Renal cortex interstitium (tissue), 15 donors: ENCODE data around the gene CCDC90B. TPM values are rescaled to one million over a fixed set of nuclear protein-coding genes. Genes with fewer than 3 reads are reported as not detected.
"Not testable (repeated sequence)": the region's sequence is repeated elsewhere in the genome, so short reads cannot be mapped to it uniquely, and the experiment has no call there.

Source experiments
- DNase-seq, 11 donors: peaks; one replicate each; pipeline ENCODE4 v3.0.0-alpha.2; 2013; ENCODE audit warnings: low read depth in 9 of 11, low spot score in 4 of 11; ENCODE audit errors: extremely low read depth in 1 of 11
- long read RNA-seq, 16 experiments: transcript quantifications; one replicate each; lab custom pipeline, GENCODE V29; 2026
- polyA plus RNA-seq, 3 donors: library from polyadenylated mRNA; unstranded; fragments of 120-200 nt; gene quantifications; one replicate each; pipeline ENCODE4 v1.2.1, GENCODE V29; 2013; ENCODE audit not compliant: insufficient read length in 3 of 3

The CCDC90B gene, protein sequence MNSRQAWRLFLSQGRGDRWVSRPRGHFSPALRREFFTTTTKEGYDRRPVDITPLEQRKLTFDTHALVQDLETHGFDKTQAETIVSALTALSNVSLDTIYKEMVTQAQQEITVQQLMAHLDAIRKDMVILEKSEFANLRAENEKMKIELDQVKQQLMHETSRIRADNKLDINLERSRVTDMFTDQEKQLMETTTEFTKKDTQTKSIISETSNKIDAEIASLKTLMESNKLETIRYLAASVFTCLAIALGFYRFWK
- polyA plus RNA-seq, result 100 to 1,000 TPM in 1 of 3 donors, 10 to 100 TPM in 2; 75.0 to 107 (median 80.9) TPM
- long read RNA-seq, donor 1, full-length matches to known transcripts, result 21 of 21 reads
- long read RNA-seq, donor 1, partial matches to known transcripts, result 0 of 21 reads
- long read RNA-seq, donor 1, other reads (novel, unspliced or antisense), result 0 of 21 reads
- long read RNA-seq, donor 2, full-length matches to known transcripts, result 11 of 11 reads
- long read RNA-seq, donor 2, partial matches to known transcripts, result 0 of 11 reads
- long read RNA-seq, donor 2, other reads (novel, unspliced or antisense), result 0 of 11 reads
- long read RNA-seq, donor 3, full-length matches to known transcripts, result 40 of 45 reads
- long read RNA-seq, donor 3, partial matches to known transcripts, result 5 of 45 reads
- long read RNA-seq, donor 3, other reads (novel, unspliced or antisense), result 0 of 45 reads
- long read RNA-seq, donor 4, full-length matches to known transcripts, result 18 of 18 reads
- long read RNA-seq, donor 4, partial matches to known transcripts, result 0 of 18 reads
- long read RNA-seq, donor 4, other reads (novel, unspliced or antisense), result 0 of 18 reads
- long read RNA-seq, donor 5, result 0 reads
- long read RNA-seq, donor 6, full-length matches to known transcripts, result 19 of 19 reads
- long read RNA-seq, donor 6, partial matches to known transcripts, result 0 of 19 reads
- long read RNA-seq, donor 6, other reads (novel, unspliced or antisense), result 0 of 19 reads
- long read RNA-seq, donor 7, full-length matches to known transcripts, result 21 of 21 reads
- long read RNA-seq, donor 7, partial matches to known transcripts, result 0 of 21 reads
- long read RNA-seq, donor 7, other reads (novel, unspliced or antisense), result 0 of 21 reads
- long read RNA-seq, donor 8, full-length matches to known transcripts, result 29 of 46 reads
- long read RNA-seq, donor 8, partial matches to known transcripts, result 17 of 46 reads
- long read RNA-seq, donor 8, other reads (novel, unspliced or antisense), result 0 of 46 reads
- long read RNA-seq, donor 9, full-length matches to known transcripts, result 37 of 37 reads
- long read RNA-seq, donor 9, partial matches to known transcripts, result 0 of 37 reads
- long read RNA-seq, donor 9, other reads (novel, unspliced or antisense), result 0 of 37 reads
- long read RNA-seq, donor 10, full-length matches to known transcripts, result 35 of 35 reads
- long read RNA-seq, donor 10, partial matches to known transcripts, result 0 of 35 reads
- long read RNA-seq, donor 10, other reads (novel, unspliced or antisense), result 0 of 35 reads
- long read RNA-seq, donor 11, full-length matches to known transcripts, result 28 of 28 reads
- long read RNA-seq, donor 11, partial matches to known transcripts, result 0 of 28 reads
- long read RNA-seq, donor 11, other reads (novel, unspliced or antisense), result 0 of 28 reads
- long read RNA-seq, donor 12, full-length matches to known transcripts, result 4 of 4 reads
- long read RNA-seq, donor 12, partial matches to known transcripts, result 0 of 4 reads
- long read RNA-seq, donor 12, other reads (novel, unspliced or antisense), result 0 of 4 reads
- long read RNA-seq, donor 13, result 0 reads
- long read RNA-seq, donor 14, full-length matches to known transcripts, result 18 of 18 reads
- long read RNA-seq, donor 14, partial matches to known transcripts, result 0 of 18 reads
- long read RNA-seq, donor 14, other reads (novel, unspliced or antisense), result 0 of 18 reads
- long read RNA-seq, donor 15, full-length matches to known transcripts, result 15 of 15 reads
- long read RNA-seq, donor 15, partial matches to known transcripts, result 0 of 15 reads
- long read RNA-seq, donor 15, other reads (novel, unspliced or antisense), result 0 of 15 reads
- long read RNA-seq, donor 16, full-length matches to known transcripts, result 72 of 88 reads
- long read RNA-seq, donor 16, partial matches to known transcripts, result 16 of 88 reads
- long read RNA-seq, donor 16, other reads (novel, unspliced or antisense), result 0 of 88 reads

GRCh38 chr11:83285771-83286528 is at the start of gene CCDC90B:
TSS of gene CCDC90B (minus strand) at chr11:83286367. CDS start at chr11:83285972, 395 bp downstream.
- DNase-seq, result peak; percentile 94 to 99 (median 97)

DNA sequence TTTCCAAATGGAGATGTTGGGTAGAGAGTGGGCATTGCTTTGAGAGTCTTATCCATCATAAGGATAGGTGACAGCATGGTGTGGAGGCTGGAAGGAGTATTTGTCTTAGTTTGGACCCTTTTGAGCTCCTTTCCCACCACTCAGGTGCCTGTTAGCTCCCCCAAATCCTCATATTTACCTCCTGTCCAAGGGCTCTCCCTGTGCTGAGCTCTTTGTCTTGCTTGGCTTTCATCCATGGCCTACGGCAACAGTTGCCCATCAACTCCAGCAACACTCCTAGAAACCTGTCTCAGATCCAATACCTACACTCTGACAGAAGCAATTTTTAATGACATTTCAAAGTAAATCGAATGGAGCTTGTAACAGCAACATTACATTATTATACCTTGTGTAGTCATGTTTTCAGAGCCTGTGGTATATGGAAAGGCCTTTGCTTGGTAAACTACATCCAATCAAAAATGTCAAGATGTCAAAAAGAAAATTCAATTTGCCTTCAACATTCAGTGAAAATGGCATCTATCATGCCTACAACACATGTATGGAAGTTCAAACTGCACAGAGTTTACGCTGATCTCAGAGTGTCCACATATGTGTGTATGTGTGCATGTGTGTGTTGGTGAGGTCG is 49.4 kb upstream of the CCDC90B start:
- DNase-seq, result no peak

- no peak for DNase-seq
These were observed 44.1 kb upstream of the CCDC90B start for GRCh38 chr11:83330303-83330702.

GRCh38 chr11:83326326-83326725 is 40.2 kb upstream of the CCDC90B start:
- no peak for DNase-seq

GRCh38 chr11:83319346-83319745 is 33.2 kb upstream of the CCDC90B start:
- no peak for DNase-seq

DNA sequence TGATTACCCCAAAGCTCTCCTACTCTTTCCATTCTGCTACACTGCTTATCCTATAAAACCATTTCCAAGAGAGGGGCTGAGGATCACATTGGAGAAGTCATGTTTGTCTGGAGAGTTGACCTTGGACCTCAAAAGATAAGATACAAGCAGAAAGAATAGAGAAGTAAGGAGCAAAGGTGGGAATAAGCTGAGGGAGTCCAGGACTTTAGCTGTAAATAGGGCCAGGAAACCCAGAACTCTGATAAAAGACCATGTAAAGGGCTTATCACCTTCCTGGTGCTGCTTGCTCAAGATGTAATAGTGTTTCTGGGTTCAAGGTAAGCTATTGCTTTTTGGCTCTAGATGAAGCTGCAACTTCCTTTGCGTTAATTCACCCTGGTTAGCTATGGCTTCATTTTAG is 32.8 kb upstream of the CCDC90B start:
- no peak for DNase-seq

DNA sequence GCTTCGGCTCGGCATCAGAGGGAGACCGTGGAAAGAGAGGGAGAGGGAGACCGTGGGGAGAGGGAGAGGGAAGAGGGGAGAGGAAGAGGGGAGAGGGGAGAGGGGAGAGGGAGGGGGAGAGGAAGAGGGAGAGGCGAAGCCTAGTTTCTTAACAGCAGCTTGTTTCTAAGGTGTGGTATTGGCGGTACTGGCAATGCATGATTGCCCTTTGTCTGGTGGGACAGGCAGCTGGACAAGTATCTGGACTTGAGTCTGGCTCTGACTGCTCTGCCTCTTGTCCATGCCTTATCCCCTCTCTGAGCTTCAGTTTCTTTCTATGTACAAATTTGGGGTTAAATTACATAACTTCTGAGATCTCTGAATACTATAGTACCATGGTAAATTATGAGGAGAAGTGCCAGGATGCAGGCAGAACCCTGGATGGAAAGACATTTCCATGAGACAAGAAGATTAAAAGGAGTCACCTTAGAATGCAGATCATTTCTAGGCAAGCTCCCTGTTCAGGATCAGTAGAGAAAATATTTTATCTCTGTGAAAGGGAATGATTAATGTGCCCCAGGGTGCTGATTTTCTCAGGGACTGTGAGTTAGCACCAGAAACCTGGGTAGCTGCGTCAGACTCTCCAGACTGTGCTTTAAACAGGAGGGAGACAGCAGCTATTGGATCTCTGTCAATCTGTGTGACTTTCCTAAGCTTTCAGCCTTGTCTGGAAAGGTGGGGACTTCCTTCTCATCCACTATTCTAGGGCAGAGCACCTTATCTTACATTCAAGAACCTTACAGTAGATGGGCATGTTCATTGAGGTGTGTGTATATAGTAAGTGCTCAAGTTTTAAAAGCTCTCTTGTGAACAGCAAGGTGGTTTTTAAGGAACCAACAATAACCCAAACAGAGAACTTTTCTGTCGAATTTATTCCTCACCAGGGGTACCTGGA is 31.9 kb upstream of the CCDC90B start:
- no peak for DNase-seq

GRCh38 chr11:83316897-83317268 is 30.7 kb upstream of the CCDC90B start:
- not testable (repeated sequence) for DNase-seq

GRCh38 chr11:83316143-83316896 is 30.2 kb upstream of the CCDC90B start:
- not testable (repeated sequence) for DNase-seq

- no peak for DNase-seq
These were observed 26.3 kb upstream of the CCDC90B start for GRCh38 chr11:83312430-83312829.

DNA sequence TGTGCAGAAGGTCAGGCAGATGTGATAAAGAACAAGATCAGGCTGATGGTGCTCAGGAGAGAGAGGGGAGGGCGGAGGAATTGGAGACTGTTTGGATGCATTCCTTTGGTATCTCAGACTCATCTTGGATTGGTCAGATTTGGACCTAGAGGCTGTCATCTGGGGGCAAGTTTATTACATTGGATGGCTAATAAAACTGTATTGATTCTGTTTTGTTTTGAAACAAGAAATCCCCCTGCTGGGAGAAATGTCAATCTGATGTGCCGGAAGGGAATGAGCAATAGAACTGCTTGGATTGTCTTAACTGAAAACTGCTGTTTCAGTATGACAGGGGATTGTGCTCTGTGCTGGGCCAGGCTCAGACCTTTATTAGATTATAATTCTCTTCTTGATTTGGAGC is 25.5 kb upstream of the CCDC90B start:
- no peak for DNase-seq

- no peak for DNase-seq
These were observed 24.6 kb upstream of the CCDC90B start for GRCh38 chr11:83310718-83311117.

GRCh38 chr11:83308536-83308935 is 22.4 kb upstream of the CCDC90B start:
- DNase-seq, result not testable (repeated sequence)

DNA sequence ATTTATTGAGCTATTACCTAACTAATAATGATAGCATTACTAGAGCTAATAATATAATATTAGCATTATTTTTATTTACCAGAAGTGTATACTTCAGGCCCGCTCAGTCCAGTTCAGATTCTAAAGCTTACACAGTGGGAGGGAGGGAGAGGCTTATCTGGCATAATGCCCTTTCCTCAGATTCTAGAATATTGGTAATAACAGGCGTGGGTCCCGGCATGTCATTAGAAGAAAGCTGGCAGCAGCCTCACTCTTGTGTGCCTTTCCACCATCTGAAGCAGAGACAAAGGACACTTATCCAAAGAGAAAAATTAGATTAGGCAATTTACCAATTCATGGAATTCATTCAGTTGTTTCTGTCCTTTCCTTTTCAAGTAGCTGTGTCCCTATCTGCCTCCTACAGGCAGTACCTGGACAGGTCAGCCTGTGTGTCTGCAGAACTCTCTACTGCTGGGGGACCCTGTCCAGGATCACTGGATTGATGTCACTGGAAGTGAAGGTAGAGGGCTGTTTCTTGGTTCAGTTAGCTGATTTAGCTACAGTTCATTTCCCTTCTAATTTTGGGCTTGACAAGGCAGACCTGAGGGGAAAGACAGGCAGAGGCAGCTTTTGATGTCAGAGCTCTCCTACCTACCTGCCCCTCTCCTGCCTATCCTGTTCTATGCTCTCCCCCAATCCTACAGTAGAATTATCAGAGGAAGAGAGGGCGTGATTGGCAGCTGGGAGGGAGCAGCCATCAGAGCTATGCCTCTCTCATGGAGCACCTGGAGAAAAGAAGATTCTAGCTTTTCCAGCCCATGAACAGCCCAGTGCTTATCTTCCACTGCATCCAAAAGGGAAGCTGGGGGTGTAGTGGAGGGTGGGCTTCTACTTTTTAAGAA is 20.3 kb upstream of the CCDC90B start:
- DNase-seq, result no peak
